Fibroblast of villous mesenchyme (primary cell): ENCODE data around the gene MYO1E. TPM values are rescaled to one million over a fixed set of nuclear protein-coding genes. Genes with fewer than 3 reads are reported as not detected.

Source experiments
- DNase-seq: peaks from one replicate; pipeline ENCODE4 v3.0.0-alpha.2; 2010; ENCODE audit warnings: low read depth
- H3K4me3 ChIP-seq: 2 replicates; pipeline ENCODE4 v1.5.1; 2011; ENCODE audit warnings: low read depth, mild to moderate bottlenecking, low read length
- total RNA-seq: library from RNA; depleted of rRNA; stranded (reverse); fragments of >200 nt; gene quantifications from 2 replicates; pipeline ENCODE4 v1.2.3, GENCODE V29; 2012
- TF ChIP-seq, protein P1 (sequence below): IDR thresholded peaks from 2 replicates; pipeline ENCODE4 v1.5.1; 2012; ENCODE audit warnings: low read depth, mild to moderate bottlenecking, low read length; ENCODE audit not compliant: insufficient read depth

Gene MYO1E
- total RNA-seq, 1 donor, result 107 TPM

DNA sequence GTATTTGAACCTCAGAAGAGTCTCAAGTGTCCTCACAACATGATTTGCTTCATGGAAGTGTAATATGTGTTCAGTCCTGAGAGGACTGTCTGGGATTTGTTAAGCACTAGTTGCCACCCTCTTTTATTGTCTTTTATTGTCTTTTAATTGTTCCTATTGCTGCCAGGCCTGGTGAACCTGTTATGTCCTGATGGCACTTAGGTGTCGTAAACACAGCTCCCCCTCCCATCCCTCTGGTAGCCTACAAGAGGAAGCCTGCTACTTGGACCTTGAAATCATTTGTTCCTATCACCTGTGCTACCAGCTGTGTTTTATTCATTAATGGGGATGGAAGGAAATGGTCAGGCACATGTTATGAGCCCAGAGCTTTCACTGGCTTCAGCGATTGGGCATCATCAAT, 248.4 kb downstream of the MYO1E start:
- TF ChIP-seq, protein P1, sequence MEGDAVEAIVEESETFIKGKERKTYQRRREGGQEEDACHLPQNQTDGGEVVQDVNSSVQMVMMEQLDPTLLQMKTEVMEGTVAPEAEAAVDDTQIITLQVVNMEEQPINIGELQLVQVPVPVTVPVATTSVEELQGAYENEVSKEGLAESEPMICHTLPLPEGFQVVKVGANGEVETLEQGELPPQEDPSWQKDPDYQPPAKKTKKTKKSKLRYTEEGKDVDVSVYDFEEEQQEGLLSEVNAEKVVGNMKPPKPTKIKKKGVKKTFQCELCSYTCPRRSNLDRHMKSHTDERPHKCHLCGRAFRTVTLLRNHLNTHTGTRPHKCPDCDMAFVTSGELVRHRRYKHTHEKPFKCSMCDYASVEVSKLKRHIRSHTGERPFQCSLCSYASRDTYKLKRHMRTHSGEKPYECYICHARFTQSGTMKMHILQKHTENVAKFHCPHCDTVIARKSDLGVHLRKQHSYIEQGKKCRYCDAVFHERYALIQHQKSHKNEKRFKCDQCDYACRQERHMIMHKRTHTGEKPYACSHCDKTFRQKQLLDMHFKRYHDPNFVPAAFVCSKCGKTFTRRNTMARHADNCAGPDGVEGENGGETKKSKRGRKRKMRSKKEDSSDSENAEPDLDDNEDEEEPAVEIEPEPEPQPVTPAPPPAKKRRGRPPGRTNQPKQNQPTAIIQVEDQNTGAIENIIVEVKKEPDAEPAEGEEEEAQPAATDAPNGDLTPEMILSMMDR, result no peak
- no peak overlapping the region for H3K4me3 ChIP-seq
- DNase-seq, result no peak

DNA sequence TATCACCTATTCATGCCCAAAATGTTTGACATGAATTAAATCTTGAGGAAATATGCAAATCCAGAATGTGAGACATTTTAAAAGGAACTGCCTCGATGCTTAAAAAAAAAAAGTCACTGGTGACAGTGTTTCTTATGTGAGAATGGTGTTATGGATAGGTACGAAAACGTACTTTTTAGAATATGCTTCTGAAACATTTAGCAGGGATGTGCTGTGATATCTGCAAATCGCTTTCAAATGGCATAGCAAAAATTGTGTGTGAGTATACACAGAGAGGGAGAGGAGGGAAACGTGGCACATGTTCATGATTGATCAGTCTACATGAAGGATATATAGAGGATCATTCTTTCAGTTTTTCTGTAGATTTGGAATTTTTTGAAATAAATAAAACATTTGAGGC, 251.7 kb downstream of the MYO1E start:
- TF ChIP-seq, protein P1, result no peak
- DNase-seq, result no peak

DNA sequence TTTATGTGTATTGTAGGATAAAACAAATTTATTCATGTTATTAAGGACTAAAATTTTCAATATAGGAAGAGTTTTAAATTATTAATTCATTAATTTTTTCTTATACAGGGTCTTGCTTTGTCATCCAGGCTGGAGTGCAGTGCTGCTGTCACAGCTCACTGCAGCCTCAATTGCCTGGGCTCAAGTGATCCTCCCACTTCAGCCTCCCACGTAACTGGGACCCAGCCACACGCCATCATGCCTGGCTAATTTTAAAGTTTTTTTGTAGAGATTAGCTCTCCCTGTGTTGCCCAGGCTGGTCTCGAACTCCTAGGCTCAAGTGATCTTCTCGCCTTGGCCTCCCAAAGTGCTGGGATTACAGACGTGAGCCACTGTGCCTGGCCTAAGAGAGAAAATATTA, 253.0 kb downstream of the MYO1E start:
- DNase-seq, result no peak
- TF ChIP-seq, protein P1, result no peak
- no peak overlapping the region for H3K4me3 ChIP-seq

More for the DNA sequence above, 251.7 kb downstream of the MYO1E start:
- H3K4me3 ChIP-seq, result no peak overlapping the region

DNA sequence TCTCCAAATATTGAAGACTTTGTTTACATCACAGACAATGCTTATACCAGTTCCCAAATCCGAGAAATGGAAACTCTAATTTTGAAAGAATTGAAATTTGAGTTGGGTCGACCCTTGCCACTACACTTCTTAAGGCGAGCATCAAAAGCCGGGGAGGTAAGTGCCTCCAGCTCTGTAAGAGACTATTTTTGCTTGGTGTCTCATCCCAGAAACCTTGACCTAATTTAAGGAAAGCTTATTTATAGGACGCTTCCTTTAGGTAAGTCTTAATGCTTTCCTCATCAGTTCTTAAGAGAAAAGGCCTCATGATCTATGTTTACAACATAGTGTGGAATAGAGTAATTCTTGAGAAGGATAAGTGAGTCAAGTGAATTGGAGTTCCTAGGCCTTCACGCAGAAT, 255.9 kb downstream of the MYO1E start:
- no peak for DNase-seq
- TF ChIP-seq, protein P1, result no peak
- no peak overlapping the region for H3K4me3 ChIP-seq

DNA sequence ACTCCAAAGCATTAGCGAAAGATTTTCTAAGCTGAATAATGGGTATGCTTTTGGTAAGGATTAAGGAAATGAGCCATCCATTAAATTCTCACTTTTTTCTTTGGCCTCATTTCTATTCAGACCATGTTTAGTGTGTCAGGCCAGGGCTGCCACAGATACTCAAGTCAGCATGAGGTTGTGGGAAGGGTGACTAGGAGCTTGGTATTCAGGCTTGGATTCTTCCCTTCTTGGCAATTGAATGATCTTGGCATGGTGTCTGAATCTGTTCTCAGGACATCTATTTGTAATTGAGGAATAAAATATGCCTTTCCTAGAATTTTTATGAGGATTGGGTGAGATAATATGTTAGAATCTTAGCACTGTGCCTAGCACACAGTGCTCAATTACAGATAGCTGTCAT, 256.5 kb downstream of the MYO1E start:
- TF ChIP-seq, protein P1, result no peak
- DNase-seq, result no peak
- no peak overlapping the region for H3K4me3 ChIP-seq

DNA sequence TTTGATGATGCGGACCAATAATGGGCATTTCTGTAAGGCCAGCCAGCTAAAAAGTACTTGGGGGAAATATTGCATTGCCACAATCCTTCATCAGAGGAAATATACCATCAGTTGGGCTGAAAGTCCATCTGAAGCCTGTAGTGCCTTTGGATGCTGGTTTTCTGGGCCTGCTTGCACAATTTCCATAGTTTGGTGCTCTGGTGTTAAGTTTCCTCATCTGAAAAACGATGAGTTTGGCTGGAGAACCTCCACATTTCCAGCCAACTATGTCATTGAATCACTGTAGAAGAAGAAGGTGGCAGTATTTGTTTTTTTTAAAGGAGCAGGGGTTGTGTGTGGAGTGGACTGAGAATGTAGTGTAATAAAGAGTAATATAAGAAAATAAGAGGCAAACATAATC, 257.6 kb downstream of the MYO1E start:
- TF ChIP-seq, protein P1, result no peak
- DNase-seq, result no peak
- H3K4me3 ChIP-seq, result no peak overlapping the region

DNA sequence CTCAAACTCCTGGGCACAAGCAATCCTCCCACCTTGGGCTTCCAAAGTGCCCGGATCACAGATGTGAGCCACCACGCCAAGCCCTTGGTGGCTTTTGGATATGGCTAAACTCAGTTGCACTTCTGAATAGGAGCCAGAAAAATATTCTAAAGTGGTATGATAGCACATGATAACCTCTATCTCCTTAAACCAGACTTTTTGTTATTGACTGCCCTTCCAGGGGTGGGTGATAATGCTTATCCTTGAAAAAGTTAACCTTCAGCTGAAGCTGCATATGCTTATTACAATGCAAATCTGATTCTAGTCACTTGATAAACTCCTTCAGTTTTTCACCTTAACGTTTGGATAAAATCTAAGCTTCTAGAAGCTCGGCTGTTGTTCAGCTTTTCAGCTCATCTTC, 261.4 kb downstream of the MYO1E start:
- H3K4me3 ChIP-seq, result no peak overlapping the region
- no peak for DNase-seq
- TF ChIP-seq, protein P1, result no peak
